CD4-positive, alpha-beta T cell (primary cell): ENCODE results near the gene DCTD. TPM values are rescaled to one million over a fixed set of nuclear protein-coding genes. Genes with fewer than 3 reads are reported as not detected.

ENCODE experiments used
- ATAC-seq: fragments of 200-7000 bp; cut with Tn5 transposase; one replicate; pipeline ENCODE4 v1.10.0; 2022; ENCODE audit warnings: mild to moderate bottlenecking; ENCODE audit not compliant: poor library complexity
- CTCF ChIA-PET: fragments of 350-600 bp; sonication (Branson Sonifier 250); formaldehyde crosslinking; loops from one replicate; lab custom pipeline; 2021; ENCODE audit warnings: antibody characterized with exemption, inconsistent platforms; lab: Charles Lee
- POLR2A ChIA-PET: fragments of 350-600 bp; sonication (Branson Sonifier 250); formaldehyde crosslinking; loops from one replicate; lab custom pipeline; 2021; ENCODE audit warnings: antibody characterized with exemption, inconsistent platforms; lab: Charles Lee
- DNase-seq, 14 experiments: peaks; one replicate each; pipeline ENCODE4 v3.0.0-alpha.2; 2013 to 2020; ENCODE audit warnings: mixed read lengths in 2 of 14
- H3K27ac ChIP-seq, 2 donors: one replicate each; pipeline versions ENCODE4 v1.5.1 to v1.7.0; 2013; ENCODE audit warnings: low read length in 2 of 2, low read depth in 1 of 2, mild to moderate bottlenecking in 1 of 2
- H3K27me3 ChIP-seq, 2 experiments: 1 replicate in 1 of 2; 2 replicates in 1 of 2; pipeline versions ENCODE4 v1.6.1 to v1.7.0; 2013; ENCODE audit warnings: low read length in 2 of 2, control low read depth in 1 of 2, mild to moderate bottlenecking in 1 of 2, moderate library complexity in 1 of 2; ENCODE audit not compliant: insufficient read depth in 2 of 2, control insufficient read depth in 1 of 2
- H3K36me3 ChIP-seq: one replicate; pipeline ENCODE4 v1.6.1; 2013; ENCODE audit warnings: low read length, control low read depth; ENCODE audit not compliant: insufficient read depth
- H3K4me1 ChIP-seq: one replicate; pipeline ENCODE4 v1.6.1; 2013; ENCODE audit warnings: low read length, control low read depth; ENCODE audit not compliant: insufficient read depth
- H3K4me3 ChIP-seq: one replicate; pipeline ENCODE4 v1.5.1; 2013; ENCODE audit warnings: mild to moderate bottlenecking, low read length, moderate library complexity
- H3K9me3 ChIP-seq, 2 experiments: 1 replicate in 1 of 2; 2 replicates in 1 of 2; pipeline versions ENCODE4 v1.6.1 to v1.7.0; 2013; ENCODE audit warnings: low read length in 2 of 2, mild to moderate bottlenecking in 2 of 2, control low read depth in 1 of 2, moderate library complexity in 1 of 2; ENCODE audit not compliant: control insufficient read depth in 1 of 2, insufficient read depth in 1 of 2
- H3K27ac Mint-ChIP-seq: one replicate; pipeline ENCODE4 v1.8.0; 2020; ENCODE audit warnings: mixed read lengths
- H3K27me3 Mint-ChIP-seq: one replicate; pipeline ENCODE4 v1.8.0; 2021; ENCODE audit warnings: mixed read lengths
- H3K36me3 Mint-ChIP-seq: one replicate; pipeline ENCODE4 v1.8.0; 2021; ENCODE audit warnings: low read depth, mixed read lengths
- H3K4me1 Mint-ChIP-seq: one replicate; pipeline ENCODE4 v1.8.0; 2021; ENCODE audit warnings: low read depth, mixed read lengths
- H3K4me3 Mint-ChIP-seq: one replicate; pipeline ENCODE4 v1.8.0; 2020; ENCODE audit warnings: mild to moderate bottlenecking, mixed read lengths
- H3K9me3 Mint-ChIP-seq: one replicate; pipeline ENCODE4 v1.8.0; 2020; ENCODE audit warnings: mixed read lengths
- intact Hi-C, 2 experiments: fragments of 100-400 bp; cut with DNase I in 1 of 2; cut with micrococcal nuclease in 1 of 2; formaldehyde crosslinking; loops; one replicate each; pipeline versions ENCODE4 v1.15.1 to v1.9.0; 2023 to 2025; cut with DNase I, micrococcal nuclease
- total RNA-seq, 174 experiments: library from RNA in 2 of 174; stranded (reverse) in 2 of 174; gene quantifications; one replicate each; pipeline ENCODE4 v1.2.3 and lab custom pipeline; 2021 to 2026
- TF ChIP-seq, protein P1 (sequence below): fragments of 200-600 bp; IDR thresholded peaks from one replicate; pipeline ENCODE4 v1.8.0; 2022; ENCODE audit warnings: antibody characterized with exemption, mild to moderate bottlenecking

DCTD gene
- total RNA-seq, 2 experiments from 2014 or later: 49.4 to 54.3 TPM

DNA sequence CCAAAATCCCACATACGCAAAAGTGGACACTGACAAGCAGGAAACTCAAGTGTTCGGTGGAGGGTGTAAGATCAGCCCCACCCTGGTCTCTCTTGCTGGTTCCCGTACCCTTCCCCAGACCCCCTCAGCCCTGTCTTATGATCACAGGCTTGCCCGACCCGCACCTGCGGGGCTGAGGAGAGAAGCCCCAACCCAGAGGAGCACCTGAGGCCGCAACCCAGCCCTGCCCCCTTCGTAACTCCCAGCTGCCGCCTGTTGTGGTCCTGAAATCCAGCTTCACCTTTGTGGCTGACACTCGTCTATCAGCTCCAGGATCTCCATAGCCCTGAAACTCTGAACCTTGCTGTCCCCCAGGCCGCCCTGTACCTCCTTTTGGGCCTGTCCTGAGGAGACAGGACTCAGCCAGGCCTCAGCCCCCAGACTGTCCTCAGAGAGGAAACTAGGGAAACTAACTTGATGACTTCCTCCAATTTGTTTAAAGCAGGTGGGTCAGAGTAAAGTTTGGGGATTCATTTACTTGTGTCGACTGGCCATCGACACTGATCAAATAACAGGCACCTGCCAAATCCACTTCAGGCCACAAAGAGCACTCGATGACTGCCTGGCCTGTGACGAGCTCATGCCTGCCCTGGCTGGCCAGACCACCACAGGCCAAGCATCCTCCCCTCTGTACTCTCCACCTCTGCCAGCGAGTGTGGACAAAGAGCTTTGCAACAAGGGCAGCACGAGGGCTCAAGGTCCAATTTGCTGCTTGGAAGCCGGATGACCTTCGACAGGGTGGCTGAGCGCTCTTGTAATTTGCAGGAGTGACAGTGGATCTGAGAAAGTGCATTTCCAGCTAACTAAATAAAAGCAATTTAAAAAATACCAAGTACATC is 19.3 kb downstream of the DCTD start:
- Mint-ChIP-seq H3K27ac (no peak overlapping the region), H3K9me3 (no peaks in the 10 kb centered on the region), H3K27me3 (no peaks in the 10 kb centered on the region), H3K4me3 (no peak overlapping the region), H3K4me1 (no peaks in the 10 kb centered on the region), H3K36me3 (peaks cover 87% of the 10 kb centered on the region)
- no peaks in the 10 kb centered on the region for H3K27me3 ChIP-seq
- ChIA-PET POLR2A (no interaction called here), CTCF (no interaction called here)
- H3K4me1 ChIP-seq: no peaks in the 10 kb centered on the region
- ATAC-seq: no peak
- intact Hi-C loops: no loop called here
- no peak for DNase-seq
- H3K4me3 ChIP-seq: no peak overlapping the region
- H3K27ac ChIP-seq: no peak overlapping the region
- H3K9me3 ChIP-seq: no peaks in the 10 kb centered on the region
- peaks cover 52% of the 10 kb centered on the region for H3K36me3 ChIP-seq
- TF ChIP-seq, protein P1, sequence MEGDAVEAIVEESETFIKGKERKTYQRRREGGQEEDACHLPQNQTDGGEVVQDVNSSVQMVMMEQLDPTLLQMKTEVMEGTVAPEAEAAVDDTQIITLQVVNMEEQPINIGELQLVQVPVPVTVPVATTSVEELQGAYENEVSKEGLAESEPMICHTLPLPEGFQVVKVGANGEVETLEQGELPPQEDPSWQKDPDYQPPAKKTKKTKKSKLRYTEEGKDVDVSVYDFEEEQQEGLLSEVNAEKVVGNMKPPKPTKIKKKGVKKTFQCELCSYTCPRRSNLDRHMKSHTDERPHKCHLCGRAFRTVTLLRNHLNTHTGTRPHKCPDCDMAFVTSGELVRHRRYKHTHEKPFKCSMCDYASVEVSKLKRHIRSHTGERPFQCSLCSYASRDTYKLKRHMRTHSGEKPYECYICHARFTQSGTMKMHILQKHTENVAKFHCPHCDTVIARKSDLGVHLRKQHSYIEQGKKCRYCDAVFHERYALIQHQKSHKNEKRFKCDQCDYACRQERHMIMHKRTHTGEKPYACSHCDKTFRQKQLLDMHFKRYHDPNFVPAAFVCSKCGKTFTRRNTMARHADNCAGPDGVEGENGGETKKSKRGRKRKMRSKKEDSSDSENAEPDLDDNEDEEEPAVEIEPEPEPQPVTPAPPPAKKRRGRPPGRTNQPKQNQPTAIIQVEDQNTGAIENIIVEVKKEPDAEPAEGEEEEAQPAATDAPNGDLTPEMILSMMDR: no peak

DNA sequence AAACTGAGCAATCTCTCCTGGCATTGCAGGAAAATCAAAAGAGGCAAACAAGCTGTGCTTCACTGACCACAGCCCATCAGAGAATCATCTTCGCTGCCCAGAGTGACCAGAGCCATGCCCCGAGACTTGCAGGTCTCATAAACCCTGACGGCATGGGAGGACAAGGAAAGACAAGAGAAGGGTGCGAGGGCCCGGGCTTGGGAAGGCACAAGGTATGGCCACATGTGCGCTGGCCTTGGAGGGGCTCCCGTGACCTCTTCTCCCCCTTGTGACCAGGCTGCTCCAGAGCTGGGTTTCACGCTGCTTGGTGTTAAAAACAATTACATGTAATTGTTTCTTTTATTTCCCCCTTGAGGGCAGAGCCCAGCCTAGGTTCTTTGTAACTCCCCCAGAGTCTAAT is 20.8 kb downstream of the DCTD start:
- Histone ChIP-seq H3K4me1 (no peaks in the 10 kb centered on the region), H3K4me3 (no peak overlapping the region), H3K9me3 (no peaks in the 10 kb centered on the region), H3K36me3 (peaks cover 52% of the 10 kb centered on the region), H3K27ac (no peak overlapping the region), H3K27me3 (no peaks in the 10 kb centered on the region)
- H3K4me1 Mint-ChIP-seq: no peaks in the 10 kb centered on the region
- ChIA-PET POLR2A (no interaction called here), CTCF (no interaction called here)
- TF ChIP-seq, protein P1: no peak
- no peak overlapping the region for H3K4me3 Mint-ChIP-seq
- intact Hi-C loops: no loop called here
- no peaks in the 10 kb centered on the region for H3K27me3 Mint-ChIP-seq
- H3K36me3 Mint-ChIP-seq: peaks cover 89% of the 10 kb centered on the region
- no peak for ATAC-seq
- no peaks in the 10 kb centered on the region for H3K9me3 Mint-ChIP-seq
- no peak for DNase-seq
- H3K27ac Mint-ChIP-seq: no peak overlapping the region

DNA sequence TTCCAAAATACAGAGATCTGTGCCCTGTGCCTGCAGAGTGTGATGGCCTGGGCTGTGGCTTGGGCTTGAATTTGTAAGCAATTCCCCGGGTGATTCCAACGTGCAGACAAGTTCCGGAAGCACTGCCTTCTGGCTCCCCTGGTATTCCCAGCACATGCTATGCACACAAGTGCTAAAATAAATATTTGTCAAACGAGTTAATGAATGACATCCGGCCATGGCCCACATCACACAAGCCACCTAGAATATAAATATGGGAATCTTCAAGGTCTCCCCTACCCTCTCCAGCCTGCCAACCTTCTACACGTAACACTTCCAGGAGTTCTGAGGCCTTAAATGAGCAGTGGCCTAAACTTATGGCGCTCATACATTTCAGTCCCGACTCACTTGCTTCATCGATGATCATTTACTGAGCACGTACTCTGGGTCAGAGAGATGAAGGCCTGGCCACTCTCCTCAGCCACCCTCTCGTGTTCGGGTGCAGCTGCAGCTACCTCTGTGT is 21.3 kb downstream of the DCTD start:
- peaks cover 91% of the 10 kb centered on the region for H3K36me3 Mint-ChIP-seq
- Histone ChIP-seq H3K4me3 (no peak overlapping the region), H3K4me1 (no peaks in the 10 kb centered on the region), H3K9me3 (no peaks in the 10 kb centered on the region), H3K27ac (no peak overlapping the region), H3K27me3 (no peaks in the 10 kb centered on the region), H3K36me3 (peaks cover 56% of the 10 kb centered on the region)
- H3K27ac Mint-ChIP-seq: no peak overlapping the region
- H3K4me3 Mint-ChIP-seq: no peak overlapping the region
- no peaks in the 10 kb centered on the region for H3K4me1 Mint-ChIP-seq
- POLR2A ChIA-PET: no interaction called here
- CTCF ChIA-PET: no interaction called here
- no peak for ATAC-seq
- TF ChIP-seq, protein P1: no peak
- H3K9me3 Mint-ChIP-seq: no peaks in the 10 kb centered on the region
- H3K27me3 Mint-ChIP-seq: no peaks in the 10 kb centered on the region
- intact Hi-C loops: no loop called here
- no peak for DNase-seq
